ENCODE measurements around the gene LMF1. TPM values are rescaled to one million over a fixed set of nuclear protein-coding genes. Genes with fewer than 3 reads are reported as not detected.

The LMF1 gene
- total and polyA plus RNA-seq, 3 donors from 2014 or later, result 12.5 to 83.4 (median 66.6) TPM

GRCh38 chr16:856811-857210 is 114.0 kb downstream of the LMF1 start:
- intact Hi-C loops (cut with DNase I; ENCODE audit: low total_unique reads), result no loop called here
- no peak overlapping the region for H3K4me3 ChIP-seq
- DNase-seq, result no peak
- H3K9me3 ChIP-seq, result no peaks in the 10 kb centered on the region
- no peaks in the 10 kb centered on the region for H3K27me3 ChIP-seq
- TF ChIP-seq, protein P1, sequence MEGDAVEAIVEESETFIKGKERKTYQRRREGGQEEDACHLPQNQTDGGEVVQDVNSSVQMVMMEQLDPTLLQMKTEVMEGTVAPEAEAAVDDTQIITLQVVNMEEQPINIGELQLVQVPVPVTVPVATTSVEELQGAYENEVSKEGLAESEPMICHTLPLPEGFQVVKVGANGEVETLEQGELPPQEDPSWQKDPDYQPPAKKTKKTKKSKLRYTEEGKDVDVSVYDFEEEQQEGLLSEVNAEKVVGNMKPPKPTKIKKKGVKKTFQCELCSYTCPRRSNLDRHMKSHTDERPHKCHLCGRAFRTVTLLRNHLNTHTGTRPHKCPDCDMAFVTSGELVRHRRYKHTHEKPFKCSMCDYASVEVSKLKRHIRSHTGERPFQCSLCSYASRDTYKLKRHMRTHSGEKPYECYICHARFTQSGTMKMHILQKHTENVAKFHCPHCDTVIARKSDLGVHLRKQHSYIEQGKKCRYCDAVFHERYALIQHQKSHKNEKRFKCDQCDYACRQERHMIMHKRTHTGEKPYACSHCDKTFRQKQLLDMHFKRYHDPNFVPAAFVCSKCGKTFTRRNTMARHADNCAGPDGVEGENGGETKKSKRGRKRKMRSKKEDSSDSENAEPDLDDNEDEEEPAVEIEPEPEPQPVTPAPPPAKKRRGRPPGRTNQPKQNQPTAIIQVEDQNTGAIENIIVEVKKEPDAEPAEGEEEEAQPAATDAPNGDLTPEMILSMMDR (IDR thresholded peaks at IDR 0.05), result no peak
- TF ChIP-seq POLR2A (IDR thresholded peaks at IDR 0.05), result no peak
- H3K36me3 ChIP-seq (ENCODE audit: low read depth, missing control alignments), result no peaks in the 10 kb centered on the region
- no peaks in the 10 kb centered on the region for H3K4me1 ChIP-seq
- WGBS, 2 donors, result 94 to 95% methylated on average over 22 to 24 of the region's 24 CpGs
- H3K27ac ChIP-seq, result no peak overlapping the region

DNA sequence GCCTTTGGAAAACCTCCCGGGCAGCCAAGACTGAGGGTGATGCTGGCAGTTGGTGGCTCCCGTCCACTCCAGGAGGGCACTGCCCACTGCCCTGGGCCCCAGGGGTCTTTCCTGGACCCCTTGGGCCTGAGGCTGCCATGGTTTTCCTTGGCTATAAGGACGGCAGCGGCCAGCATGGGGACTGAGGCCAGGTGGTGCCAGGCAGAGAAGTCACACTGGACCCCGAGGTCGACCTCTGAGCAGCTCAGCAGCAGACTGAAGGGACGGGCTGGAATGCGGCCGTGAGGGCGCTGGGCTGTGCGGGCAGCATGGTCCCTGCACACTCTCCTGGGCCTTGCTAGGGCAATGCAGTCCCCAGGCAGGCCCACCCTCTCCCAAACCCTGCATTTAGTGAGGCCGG is 114.7 kb downstream of the LMF1 start:
- H3K9me3 ChIP-seq, result no peaks in the 10 kb centered on the region
- no peaks in the 10 kb centered on the region for H3K27me3 ChIP-seq
- no peak for DNase-seq
- WGBS, 2 donors, result 97 to 100% methylated on average over 8 to 12 of the region's 12 CpGs
- no peak overlapping the region for H3K27ac ChIP-seq
- no peaks in the 10 kb centered on the region for H3K4me1 ChIP-seq
- TF ChIP-seq POLR2A (IDR thresholded peaks at IDR 0.05), result no peak
- TF ChIP-seq, protein P1 (IDR thresholded peaks at IDR 0.05), result no peak
- intact Hi-C loops (cut with DNase I; ENCODE audit: low total_unique reads), result no loop called here
- no peaks in the 10 kb centered on the region for H3K36me3 ChIP-seq (ENCODE audit: low read depth, missing control alignments)
- no peak overlapping the region for H3K4me3 ChIP-seq

- Histone ChIP-seq H3K36me3 (ENCODE audit: low read depth, missing control alignments) (no peaks in the 10 kb centered on the region), H3K27me3 (no peaks in the 10 kb centered on the region), H3K4me1 (no peaks in the 10 kb centered on the region), H3K9me3 (no peaks in the 10 kb centered on the region), H3K27ac (no peak overlapping the region), H3K4me3 (no peak overlapping the region)
- no peak for TF ChIP-seq POLR2A (IDR thresholded peaks at IDR 0.05)
- TF ChIP-seq, protein P1 (IDR thresholded peaks at IDR 0.05), result no peak
- 94% methylated on average over 13 of the region's 13 CpGs; no CpG with 5 or more reads in 1 of the 2 donors for WGBS, 2 donors
- intact Hi-C loops (cut with DNase I; ENCODE audit: low total_unique reads), result no loop called here
- no peak for DNase-seq
Measured at GRCh38 chr16:855471-855870, 115.3 kb downstream of the LMF1 start.

- no peak for DNase-seq
- WGBS, 2 donors, result 72 to 93% methylated on average over 2 to 23 of the region's 23 CpGs
- no peak for TF ChIP-seq POLR2A (IDR thresholded peaks at IDR 0.05)
- TF ChIP-seq, protein P1 (IDR thresholded peaks at IDR 0.05), result no peak
- H3K27me3 ChIP-seq, result no peaks in the 10 kb centered on the region
- H3K4me1 ChIP-seq, result no peaks in the 10 kb centered on the region
- H3K9me3 ChIP-seq, result no peaks in the 10 kb centered on the region
- H3K36me3 ChIP-seq (ENCODE audit: low read depth, missing control alignments), result no peaks in the 10 kb centered on the region
- intact Hi-C loops (cut with DNase I; ENCODE audit: low total_unique reads), result no loop called here
- no peak overlapping the region for H3K4me3 ChIP-seq
- no peak overlapping the region for H3K27ac ChIP-seq
Measured at GRCh38 chr16:854808-855410, 115.9 kb downstream of the LMF1 start.
